Effector memory CD4-positive, alpha-beta T cell (primary cell): Measurements from ENCODE around the gene ANO6.
"Not testable (repeated sequence)": the region's sequence is repeated elsewhere in the genome, so short reads cannot be mapped to it uniquely, and the experiment has no call there.

Source experiments
- DNase-seq, 3 donors: peaks; one replicate each; pipeline ENCODE4 v3.0.0-alpha.2; 2020
- H3K27ac ChIP-seq: 2 replicates; pipeline ENCODE4 v1.7.0; 2013; ENCODE audit warnings: mild to moderate bottlenecking, low read length, moderate library complexity; ENCODE audit not compliant: insufficient read depth, poor library complexity, severe bottlenecking
- H3K27me3 ChIP-seq: replicated peaks from 2 replicates; pipeline ENCODE4 v1.7.0; 2013; ENCODE audit warnings: mild to moderate bottlenecking, low read length; ENCODE audit not compliant: insufficient read depth, control insufficient read depth, poor library complexity, severe bottlenecking
- H3K36me3 ChIP-seq: 2 replicates; pipeline ENCODE4 v1.7.0; 2013; ENCODE audit warnings: mild to moderate bottlenecking, low read length, moderate library complexity; ENCODE audit not compliant: control insufficient read depth, insufficient read depth
- H3K4me1 ChIP-seq: 2 replicates; pipeline ENCODE4 v1.7.0; 2013; ENCODE audit warnings: low read length, mild to moderate bottlenecking; ENCODE audit not compliant: control insufficient read depth, insufficient read depth, poor library complexity, severe bottlenecking
- H3K4me3 ChIP-seq: 2 replicates; pipeline ENCODE4 v1.7.0; 2013; ENCODE audit warnings: low read length, low read depth, mild to moderate bottlenecking; ENCODE audit not compliant: insufficient read depth, poor library complexity, severe bottlenecking
- H3K9me3 ChIP-seq: 2 replicates; pipeline ENCODE4 v1.7.0; 2013; ENCODE audit warnings: mild to moderate bottlenecking, low read length, moderate library complexity; ENCODE audit not compliant: control insufficient read depth

ANO6 gene

GRCh38 chr12:45305907-45306306, 90.0 kb downstream of the ANO6 start:
- Histone ChIP-seq H3K4me3 (no peak overlapping the region), H3K9me3 (no peaks in the 10 kb centered on the region), H3K4me1 (no peaks in the 10 kb centered on the region), H3K36me3 (no peaks in the 10 kb centered on the region), H3K27ac (no peak overlapping the region), H3K27me3 (no peaks in the 10 kb centered on the region)
- no peak for DNase-seq

GRCh38 chr12:45309836-45310626, 94.1 kb downstream of the ANO6 start:
- Histone ChIP-seq H3K4me3 (no peak overlapping the region), H3K27me3 (no peaks in the 10 kb centered on the region), H3K27ac (no peak overlapping the region), H3K36me3 (no peaks in the 10 kb centered on the region), H3K9me3 (no peaks in the 10 kb centered on the region), H3K4me1 (no peaks in the 10 kb centered on the region)
- DNase-seq, result no peak

- H3K9me3 ChIP-seq, result no peaks in the 10 kb centered on the region
- H3K27ac ChIP-seq, result no peak overlapping the region
- H3K4me3 ChIP-seq, result no peak overlapping the region
- H3K27me3 ChIP-seq, result no peaks in the 10 kb centered on the region
- no peaks in the 10 kb centered on the region for H3K36me3 ChIP-seq
- H3K4me1 ChIP-seq, result no peaks in the 10 kb centered on the region
- no peak for DNase-seq
These were observed 94.7 kb downstream of the ANO6 start for GRCh38 chr12:45310627-45310968.

- no peaks in the 10 kb centered on the region for H3K9me3 ChIP-seq
- no peak overlapping the region for H3K27ac ChIP-seq
- no peak overlapping the region for H3K4me3 ChIP-seq
- no peaks in the 10 kb centered on the region for H3K4me1 ChIP-seq
- no peak for DNase-seq
- no peaks in the 10 kb centered on the region for H3K27me3 ChIP-seq
- H3K36me3 ChIP-seq, result no peaks in the 10 kb centered on the region
These were observed 96.1 kb downstream of the ANO6 start for GRCh38 chr12:45312012-45312411.

- Histone ChIP-seq H3K4me3 (no peak overlapping the region), H3K27ac (no peak overlapping the region), H3K4me1 (no peaks in the 10 kb centered on the region), H3K36me3 (no peaks in the 10 kb centered on the region), H3K27me3 (no peaks in the 10 kb centered on the region), H3K9me3 (no peaks in the 10 kb centered on the region)
- DNase-seq, result no peak
These were observed 98.9 kb downstream of the ANO6 start for GRCh38 chr12:45314770-45315169.

GRCh38 chr12:45315462-45315861, 99.6 kb downstream of the ANO6 start:
- Histone ChIP-seq H3K4me3 (no peak overlapping the region), H3K9me3 (no peaks in the 10 kb centered on the region), H3K27me3 (no peaks in the 10 kb centered on the region), H3K27ac (no peak overlapping the region), H3K36me3 (no peaks in the 10 kb centered on the region), H3K4me1 (no peaks in the 10 kb centered on the region)
- DNase-seq, result no peak

GRCh38 chr12:45317261-45317660, 101.4 kb downstream of the ANO6 start:
- not testable (repeated sequence) for H3K4me1 ChIP-seq, H3K4me3 ChIP-seq, DNase-seq, H3K27ac ChIP-seq, H3K9me3 ChIP-seq, H3K36me3 ChIP-seq, H3K27me3 ChIP-seq

- H3K9me3 ChIP-seq, result no peaks in the 10 kb centered on the region
- H3K4me3 ChIP-seq, result no peak overlapping the region
- no peaks in the 10 kb centered on the region for H3K36me3 ChIP-seq
- H3K27me3 ChIP-seq, result no peaks in the 10 kb centered on the region
- H3K27ac ChIP-seq, result no peak overlapping the region
- DNase-seq, result no peak
- H3K4me1 ChIP-seq, result no peaks in the 10 kb centered on the region
These were observed 106.9 kb downstream of the ANO6 start for GRCh38 chr12:45322810-45323209.

- H3K36me3 ChIP-seq, result no peaks in the 10 kb centered on the region
These were observed 108.5 kb downstream of the ANO6 start for GRCh38 chr12:45324391-45324790.

GRCh38 chr12:45326358-45326975, 110.6 kb downstream of the ANO6 start:
- H3K4me1 ChIP-seq, result no peaks in the 10 kb centered on the region
- no peak overlapping the region for H3K27ac ChIP-seq
- no peaks in the 10 kb centered on the region for H3K27me3 ChIP-seq
- H3K36me3 ChIP-seq, result no peaks in the 10 kb centered on the region
- no peak overlapping the region for H3K4me3 ChIP-seq
- H3K9me3 ChIP-seq, result no peaks in the 10 kb centered on the region
- DNase-seq, result no peak

More at GRCh38 chr12:45324391-45324790, 108.5 kb downstream of the ANO6 start:
- H3K27ac ChIP-seq, result no peak overlapping the region
- H3K4me1 ChIP-seq, result no peaks in the 10 kb centered on the region
- no peak overlapping the region for H3K4me3 ChIP-seq
- DNase-seq, result no peak
- H3K9me3 ChIP-seq, result no peaks in the 10 kb centered on the region
- no peaks in the 10 kb centered on the region for H3K27me3 ChIP-seq
